WTC11 (cell line): ENCODE results near the gene GAA. TPM values are rescaled to one million over a fixed set of nuclear protein-coding genes. Genes with fewer than 3 reads are reported as not detected.

Source experiments
- ATAC-seq: fragments of 200-7000 bp; cut with Tn5 transposase; 2 replicates; pipeline ENCODE4 v1.10.0; 2021; ENCODE audit warnings: mild to moderate bottlenecking, moderate library complexity
- CTCF ChIA-PET: fragments of 300-600 bp; sonication (Branson Sonifier 250); formaldehyde crosslinking; loops from one replicate; lab custom pipeline; 2021; ENCODE audit warnings: antibody characterized with exemption; lab: Charles Lee
- POLR2A ChIA-PET: fragments of 350-600 bp; sonication (Branson Sonifier 250); formaldehyde crosslinking; loops from one replicate; lab custom pipeline; 2021; ENCODE audit warnings: antibody characterized with exemption; lab: Charles Lee
- DNase-seq: peaks from one replicate; pipeline ENCODE4 v3.0.0; 2021; ENCODE audit warnings: low spot score
- H3K27ac Mint-ChIP-seq: 2 replicates; pipeline ENCODE4 v1.8.0; 2021; ENCODE audit warnings: mixed read lengths
- H3K27me3 Mint-ChIP-seq: 2 replicates; pipeline ENCODE4 v1.8.0; 2021; ENCODE audit warnings: low read depth, mild to moderate bottlenecking, moderate library complexity, mixed read lengths
- H3K36me3 Mint-ChIP-seq: 2 replicates; pipeline ENCODE4 v1.8.0; 2021; ENCODE audit warnings: mixed read lengths
- H3K4me1 Mint-ChIP-seq: 2 replicates; pipeline ENCODE4 v1.8.0; 2022; ENCODE audit warnings: mixed read lengths
- H3K4me3 Mint-ChIP-seq: 2 replicates; pipeline ENCODE4 v1.8.0; 2021; ENCODE audit warnings: mild to moderate bottlenecking, moderate library complexity, mixed read lengths
- H3K9me3 Mint-ChIP-seq: 2 replicates; pipeline ENCODE4 v1.8.0; 2021; ENCODE audit warnings: mixed read lengths
- ATF6 ChIP-seq: sonication (generic); formaldehyde crosslinking; IDR thresholded peaks from 2 replicates; pipeline ENCODE4 v1.8.1; 2023; ENCODE audit warnings: mild to moderate bottlenecking, missing genetic modification reagents
- CREM ChIP-seq: sonication (generic); formaldehyde crosslinking; IDR thresholded peaks from 2 replicates; pipeline ENCODE4 v1.8.1; 2022; ENCODE audit warnings: mild to moderate bottlenecking, missing genetic modification reagents, moderate library complexity
- CTCF ChIP-seq: fragments of 200-600 bp; IDR thresholded peaks from 2 replicates; pipeline ENCODE4 v1.8.0; 2022; ENCODE audit warnings: antibody characterized with exemption
- HMGXB4 ChIP-seq: sonication (generic); formaldehyde crosslinking; IDR thresholded peaks from 2 replicates; pipeline ENCODE4 v1.8.1; 2023; ENCODE audit warnings: mild to moderate bottlenecking, moderate library complexity, missing genetic modification reagents
- JAZF1 ChIP-seq: fragments of 250-450 bp; sonication (Bioruptor Pico); IDR thresholded peaks from 2 replicates; pipeline ENCODE4 v1.9.0; 2021; ENCODE audit warnings: moderate library complexity, mild to moderate bottlenecking, inconsistent platforms
- JUN ChIP-seq: sonication (generic); formaldehyde crosslinking; IDR thresholded peaks from 2 replicates; pipeline ENCODE4 v1.8.0; 2023; ENCODE audit warnings: mild to moderate bottlenecking, missing genetic modification reagents
- NFATC4 ChIP-seq: fragments of 250-450 bp; sonication (Bioruptor Pico); IDR thresholded peaks from 2 replicates; pipeline ENCODE4 v1.9.0; 2021; ENCODE audit warnings: mild to moderate bottlenecking
- NR1H2 ChIP-seq: sonication (generic); formaldehyde crosslinking; IDR thresholded peaks from 2 replicates; pipeline ENCODE4 v1.9.0; 2021; ENCODE audit warnings: mild to moderate bottlenecking, moderate library complexity, missing genetic modification reagents
- NR3C1 ChIP-seq: sonication (generic); formaldehyde crosslinking; conservative IDR thresholded peaks from 2 replicates; pipeline ENCODE4 v1.8.1; 2023; ENCODE audit warnings: low read depth, mild to moderate bottlenecking, missing genetic modification reagents
- PRRX2 ChIP-seq: fragments of 250-450 bp; sonication (Bioruptor Pico); IDR thresholded peaks from 2 replicates; pipeline ENCODE4 v1.8.0; 2021; ENCODE audit warnings: mild to moderate bottlenecking
- RORB ChIP-seq: fragments of 250-450 bp; sonication (Bioruptor Pico); IDR thresholded peaks from 2 replicates; pipeline ENCODE4 v1.9.0; 2021; ENCODE audit warnings: mild to moderate bottlenecking
- SMAD3 ChIP-seq: sonication (generic); formaldehyde crosslinking; IDR thresholded peaks from 2 replicates; pipeline ENCODE4 v1.8.0; 2022; ENCODE audit warnings: missing genetic modification reagents, mild to moderate bottlenecking, borderline replicate concordance
- SP1 ChIP-seq: sonication (generic); formaldehyde crosslinking; conservative IDR thresholded peaks from 2 replicates; pipeline ENCODE4 v1.8.1; 2022; ENCODE audit warnings: missing genetic modification reagents
- TEAD4 ChIP-seq: sonication (generic); formaldehyde crosslinking; IDR thresholded peaks from 2 replicates; pipeline ENCODE4 v1.8.0; 2022; ENCODE audit warnings: mild to moderate bottlenecking, missing genetic modification reagents
- ZNF317 ChIP-seq: sonication (generic); formaldehyde crosslinking; IDR thresholded peaks from 2 replicates; pipeline ENCODE4 v1.8.1; 2023; ENCODE audit warnings: low read depth, mild to moderate bottlenecking, moderate library complexity, missing genetic modification reagents, borderline replicate concordance
- total RNA-seq: library from RNA; stranded (reverse); gene quantifications from 3 replicates; pipeline ENCODE4 v1.2.3, GENCODE V29; 2021
- TF ChIP-seq, protein P1 (sequence below): sonication (generic); formaldehyde crosslinking; conservative IDR thresholded peaks from 2 replicates; pipeline ENCODE4 v1.8.1; 2023; ENCODE audit warnings: mild to moderate bottlenecking, low read depth, missing genetic modification reagents, moderate library complexity
- TF ChIP-seq, protein P2 (sequence below): sonication (generic); formaldehyde crosslinking; IDR thresholded peaks from 2 replicates; pipeline ENCODE4 v1.8.1; 2022; ENCODE audit warnings: mild to moderate bottlenecking, moderate library complexity, missing genetic modification reagents
- TF ChIP-seq, protein P3 (sequence below): sonication (generic); formaldehyde crosslinking; IDR thresholded peaks from 2 replicates; pipeline ENCODE4 v1.8.0; 2022; ENCODE audit warnings: mild to moderate bottlenecking, missing genetic modification reagents
- TF ChIP-seq, protein P4 (sequence below): sonication (generic); formaldehyde crosslinking; IDR thresholded peaks from 2 replicates; pipeline ENCODE4 v1.8.1; 2022; ENCODE audit warnings: low read depth, missing genetic modification reagents, borderline replicate concordance

The GAA gene
- total RNA-seq, 1 experiment from 2014 or later = 91.6 TPM

DNA sequence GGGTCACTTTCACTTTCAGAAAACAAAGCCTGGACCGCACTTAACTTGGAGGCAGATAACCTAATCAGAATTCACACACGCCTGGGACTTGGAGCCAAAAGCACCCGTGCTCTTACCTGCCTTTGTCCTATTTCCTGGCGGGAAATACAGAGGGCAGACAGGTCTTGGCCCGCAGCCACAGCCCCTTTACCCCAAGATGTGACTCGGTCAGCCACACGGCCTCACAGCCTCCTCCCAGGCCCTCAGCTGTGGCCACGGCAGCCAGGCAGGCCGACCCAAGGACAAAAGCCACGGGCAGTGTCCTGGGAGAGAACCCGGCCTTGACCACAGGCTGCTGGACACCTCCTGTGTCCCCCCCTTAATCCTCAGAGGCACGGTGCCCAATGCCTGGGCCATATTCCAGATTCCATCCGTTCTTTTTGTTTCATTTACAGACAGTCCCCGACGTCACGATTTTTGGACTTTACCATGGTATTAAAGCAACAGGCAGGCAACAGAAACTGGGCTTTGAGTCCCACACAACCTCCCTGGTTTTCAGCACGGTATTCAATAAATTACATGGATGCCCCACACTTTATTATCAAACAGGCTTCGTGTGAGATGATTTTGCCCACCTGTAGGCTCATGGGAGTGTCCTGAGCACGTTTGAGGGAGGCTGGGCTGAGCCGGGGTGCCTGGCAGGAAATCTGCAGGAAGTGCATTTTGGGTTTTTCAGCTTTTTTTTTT, 30.1 kb upstream of the GAA start (continued):
- TF ChIP-seq, protein P1, sequence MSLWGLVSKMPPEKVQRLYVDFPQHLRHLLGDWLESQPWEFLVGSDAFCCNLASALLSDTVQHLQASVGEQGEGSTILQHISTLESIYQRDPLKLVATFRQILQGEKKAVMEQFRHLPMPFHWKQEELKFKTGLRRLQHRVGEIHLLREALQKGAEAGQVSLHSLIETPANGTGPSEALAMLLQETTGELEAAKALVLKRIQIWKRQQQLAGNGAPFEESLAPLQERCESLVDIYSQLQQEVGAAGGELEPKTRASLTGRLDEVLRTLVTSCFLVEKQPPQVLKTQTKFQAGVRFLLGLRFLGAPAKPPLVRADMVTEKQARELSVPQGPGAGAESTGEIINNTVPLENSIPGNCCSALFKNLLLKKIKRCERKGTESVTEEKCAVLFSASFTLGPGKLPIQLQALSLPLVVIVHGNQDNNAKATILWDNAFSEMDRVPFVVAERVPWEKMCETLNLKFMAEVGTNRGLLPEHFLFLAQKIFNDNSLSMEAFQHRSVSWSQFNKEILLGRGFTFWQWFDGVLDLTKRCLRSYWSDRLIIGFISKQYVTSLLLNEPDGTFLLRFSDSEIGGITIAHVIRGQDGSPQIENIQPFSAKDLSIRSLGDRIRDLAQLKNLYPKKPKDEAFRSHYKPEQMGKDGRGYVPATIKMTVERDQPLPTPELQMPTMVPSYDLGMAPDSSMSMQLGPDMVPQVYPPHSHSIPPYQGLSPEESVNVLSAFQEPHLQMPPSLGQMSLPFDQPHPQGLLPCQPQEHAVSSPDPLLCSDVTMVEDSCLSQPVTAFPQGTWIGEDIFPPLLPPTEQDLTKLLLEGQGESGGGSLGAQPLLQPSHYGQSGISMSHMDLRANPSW (CRISPR knock-in tag) = no peak
- TF ChIP-seq, protein P2, sequence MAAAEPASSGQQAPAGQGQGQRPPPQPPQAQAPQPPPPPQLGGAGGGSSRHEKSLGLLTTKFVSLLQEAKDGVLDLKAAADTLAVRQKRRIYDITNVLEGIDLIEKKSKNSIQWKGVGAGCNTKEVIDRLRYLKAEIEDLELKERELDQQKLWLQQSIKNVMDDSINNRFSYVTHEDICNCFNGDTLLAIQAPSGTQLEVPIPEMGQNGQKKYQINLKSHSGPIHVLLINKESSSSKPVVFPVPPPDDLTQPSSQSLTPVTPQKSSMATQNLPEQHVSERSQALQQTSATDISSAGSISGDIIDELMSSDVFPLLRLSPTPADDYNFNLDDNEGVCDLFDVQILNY (CRISPR knock-in tag) = no peak
- TF ChIP-seq NR1H2 (CRISPR knock-in tag) = no peak
- no peak for TF ChIP-seq ZNF317
- TF ChIP-seq, protein P3, sequence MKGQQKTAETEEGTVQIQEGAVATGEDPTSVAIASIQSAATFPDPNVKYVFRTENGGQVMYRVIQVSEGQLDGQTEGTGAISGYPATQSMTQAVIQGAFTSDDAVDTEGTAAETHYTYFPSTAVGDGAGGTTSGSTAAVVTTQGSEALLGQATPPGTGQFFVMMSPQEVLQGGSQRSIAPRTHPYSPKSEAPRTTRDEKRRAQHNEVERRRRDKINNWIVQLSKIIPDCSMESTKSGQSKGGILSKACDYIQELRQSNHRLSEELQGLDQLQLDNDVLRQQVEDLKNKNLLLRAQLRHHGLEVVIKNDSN = no peak
- no peak for TF ChIP-seq HMGXB4
- no peak for TF ChIP-seq JUN
- TF ChIP-seq PRRX2 (CRISPR knock-in tag) = no peak
- TF ChIP-seq, all 79 proteins: peak for 0

DNA sequence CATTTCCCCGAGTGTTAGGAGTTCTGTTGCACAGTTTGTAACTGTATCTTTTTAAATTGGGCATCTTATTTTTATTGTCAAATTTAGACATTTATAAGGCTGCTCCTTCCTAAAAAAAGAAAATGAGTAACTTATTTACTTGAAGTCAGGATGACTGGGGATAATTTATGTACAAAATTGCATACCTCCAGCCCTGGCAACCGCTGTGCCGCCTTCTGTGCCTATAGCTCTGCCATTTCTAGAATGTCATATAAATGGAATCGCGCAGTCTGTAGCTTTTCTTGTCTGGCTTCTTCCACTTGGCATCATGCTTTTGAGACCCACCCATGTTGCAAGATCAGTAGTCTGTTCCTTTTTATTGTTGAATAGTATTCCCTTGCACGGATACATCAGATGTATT, 29.0 kb upstream of the GAA start:
- ATAC-seq (no peak), DNase-seq (no peak)
- H3K4me1 Mint-ChIP-seq = no peaks in the 10 kb centered on the region; the same call in 1 of the 2 replicates
- no peaks in the 10 kb centered on the region for H3K27me3 Mint-ChIP-seq
- no peak for TF ChIP-seq TEAD4 (CRISPR knock-in tag)
- no peak overlapping the region for H3K4me3 Mint-ChIP-seq
- ChIA-PET POLR2A (no interaction called here), CTCF (interaction anchor here (0.6 to 1.2 kb wide), 2 partner anchors 29 to 64 kb away, joined by 3 to 4 read pairs; partner anchors contain the start of gene GAA)
- H3K9me3 Mint-ChIP-seq = no peaks in the 10 kb centered on the region
- no peak overlapping the region for H3K27ac Mint-ChIP-seq
- H3K36me3 Mint-ChIP-seq = no peaks in the 10 kb centered on the region

- DNase-seq (no peak), ATAC-seq (no peak)
- no peaks in the 10 kb centered on the region for H3K36me3 Mint-ChIP-seq
- no peak overlapping the region for H3K27ac Mint-ChIP-seq
- POLR2A ChIA-PET = no interaction called here
- no peak overlapping the region for H3K4me3 Mint-ChIP-seq
- no peaks in the 10 kb centered on the region for H3K27me3 Mint-ChIP-seq
- CTCF ChIA-PET = interaction anchor here (0.6 to 7.1 kb wide), 4 partner anchors 21 to 334 kb away, joined by 3 to 72 read pairs (median 22); partner anchors contain the start of gene GAA
- peaks cover 3% of the 10 kb centered on the region; the same call in 1 of the 2 replicates for H3K9me3 Mint-ChIP-seq
- H3K4me1 Mint-ChIP-seq = peaks cover 8% of the 10 kb centered on the region; the same call in 1 of the 2 replicates
- TF ChIP-seq, protein P4, sequence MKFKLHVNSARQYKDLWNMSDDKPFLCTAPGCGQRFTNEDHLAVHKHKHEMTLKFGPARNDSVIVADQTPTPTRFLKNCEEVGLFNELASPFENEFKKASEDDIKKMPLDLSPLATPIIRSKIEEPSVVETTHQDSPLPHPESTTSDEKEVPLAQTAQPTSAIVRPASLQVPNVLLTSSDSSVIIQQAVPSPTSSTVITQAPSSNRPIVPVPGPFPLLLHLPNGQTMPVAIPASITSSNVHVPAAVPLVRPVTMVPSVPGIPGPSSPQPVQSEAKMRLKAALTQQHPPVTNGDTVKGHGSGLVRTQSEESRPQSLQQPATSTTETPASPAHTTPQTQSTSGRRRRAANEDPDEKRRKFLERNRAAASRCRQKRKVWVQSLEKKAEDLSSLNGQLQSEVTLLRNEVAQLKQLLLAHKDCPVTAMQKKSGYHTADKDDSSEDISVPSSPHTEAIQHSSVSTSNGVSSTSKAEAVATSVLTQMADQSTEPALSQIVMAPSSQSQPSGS (CRISPR knock-in tag) = no peak
- no peak for TF ChIP-seq CTCF
- TF ChIP-seq JAZF1 (CRISPR knock-in tag) = no peak
- TF ChIP-seq NFATC4 (CRISPR knock-in tag) = no peak
- no peak for TF ChIP-seq CREM (CRISPR knock-in tag)
- no peak for TF ChIP-seq ATF6 (CRISPR knock-in tag)
- no peak for TF ChIP-seq NR3C1 (CRISPR knock-in tag)
- TF ChIP-seq SP1 (CRISPR knock-in tag) = no peak
- no peak for TF ChIP-seq SMAD3 (CRISPR knock-in tag)
- no peak for TF ChIP-seq RORB
Observed at GRCh38 chr17:80080081-80080480, 21.3 kb upstream of the GAA start.
